Measurements from ENCODE around the gene MT1G. TPM values are rescaled to one million over a fixed set of nuclear protein-coding genes. Genes with fewer than 3 reads are reported as not detected.

Gene MT1G
- total RNA-seq, 1 experiment from 2014 or later = not detected

DNA sequence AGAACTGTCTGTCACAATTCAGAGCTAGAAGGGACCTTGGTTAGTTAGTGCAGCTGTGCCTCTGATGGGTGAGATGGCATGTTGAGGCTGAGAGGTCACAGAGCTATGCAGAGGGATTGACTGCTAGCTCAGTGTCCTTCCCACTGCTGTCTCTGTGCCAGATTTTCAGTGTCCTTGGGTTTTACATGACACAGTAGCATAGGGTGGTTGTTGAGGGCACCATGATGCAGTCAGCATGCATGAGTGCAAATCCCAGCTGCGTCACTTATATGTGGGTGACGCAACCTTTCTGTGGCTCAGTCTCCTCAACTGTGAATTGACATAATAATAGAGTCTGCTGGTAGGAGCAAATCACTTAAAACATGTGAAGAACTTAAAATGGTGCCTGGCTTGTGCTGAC lies 26.7 kb downstream of the MT1G start:
- POLR2A ChIA-PET = no interaction called here
- H3K27ac Mint-ChIP-seq (ENCODE audit: unreplicated experiment) = no peak overlapping the region

DNA sequence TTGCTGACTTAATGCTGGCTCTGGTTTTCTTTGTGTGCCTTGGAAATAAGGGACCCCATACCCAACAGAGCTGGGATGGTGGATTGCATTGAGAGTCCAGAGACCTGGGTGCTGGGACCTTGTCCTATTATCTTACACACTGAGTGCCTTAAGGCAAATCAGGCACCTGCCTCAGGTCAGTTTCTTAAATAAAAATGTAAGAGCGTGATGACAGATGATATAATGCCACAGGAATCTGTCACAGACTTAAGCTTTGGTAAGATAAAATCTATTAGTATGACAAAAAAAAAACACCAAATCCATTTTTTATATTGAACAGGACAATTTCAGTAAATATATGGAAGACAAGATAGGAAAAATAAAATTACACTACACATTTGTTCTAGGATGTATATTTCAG lies 27.8 kb downstream of the MT1G start:
- no peaks in the 10 kb centered on the region for H3K36me3 Mint-ChIP-seq (ENCODE audit: insufficient read depth, unreplicated experiment)
- ChIA-PET POLR2A (interaction anchor here (0.7 kb wide), 1 partner anchor 17 kb away, joined by 3 read pairs; no protein-coding TSS in a partner anchor), CTCF (no interaction called here)
- peaks cover 8% of the 10 kb centered on the region for H3K4me1 Mint-ChIP-seq (ENCODE audit: low read depth, unreplicated experiment)
- no TSS peak for BruUV-seq (replicated peaks)
- Histone ChIP-seq H3K27me3 (replicated peaks; ENCODE audit: control insufficient read depth, insufficient read depth, low read length) (peaks cover 7% of the 10 kb centered on the region), H3K4me1 (no peaks in the 10 kb centered on the region), H3K9me3 (no peaks in the 10 kb centered on the region), H3K36me3 (ENCODE audit: control insufficient read depth, insufficient read depth, low read length) (no peaks in the 10 kb centered on the region), H3K4me3 (ENCODE audit: low read depth, low read length) (no peak overlapping the region)
- no peaks in the 10 kb centered on the region for H3K9me3 Mint-ChIP-seq (ENCODE audit: unreplicated experiment)
- H3K27ac Mint-ChIP-seq (ENCODE audit: unreplicated experiment) = no peak overlapping the region
- TF ChIP-seq, protein P1, sequence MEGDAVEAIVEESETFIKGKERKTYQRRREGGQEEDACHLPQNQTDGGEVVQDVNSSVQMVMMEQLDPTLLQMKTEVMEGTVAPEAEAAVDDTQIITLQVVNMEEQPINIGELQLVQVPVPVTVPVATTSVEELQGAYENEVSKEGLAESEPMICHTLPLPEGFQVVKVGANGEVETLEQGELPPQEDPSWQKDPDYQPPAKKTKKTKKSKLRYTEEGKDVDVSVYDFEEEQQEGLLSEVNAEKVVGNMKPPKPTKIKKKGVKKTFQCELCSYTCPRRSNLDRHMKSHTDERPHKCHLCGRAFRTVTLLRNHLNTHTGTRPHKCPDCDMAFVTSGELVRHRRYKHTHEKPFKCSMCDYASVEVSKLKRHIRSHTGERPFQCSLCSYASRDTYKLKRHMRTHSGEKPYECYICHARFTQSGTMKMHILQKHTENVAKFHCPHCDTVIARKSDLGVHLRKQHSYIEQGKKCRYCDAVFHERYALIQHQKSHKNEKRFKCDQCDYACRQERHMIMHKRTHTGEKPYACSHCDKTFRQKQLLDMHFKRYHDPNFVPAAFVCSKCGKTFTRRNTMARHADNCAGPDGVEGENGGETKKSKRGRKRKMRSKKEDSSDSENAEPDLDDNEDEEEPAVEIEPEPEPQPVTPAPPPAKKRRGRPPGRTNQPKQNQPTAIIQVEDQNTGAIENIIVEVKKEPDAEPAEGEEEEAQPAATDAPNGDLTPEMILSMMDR (IDR thresholded peaks at IDR 0.05; ENCODE audit: insufficient read depth in 1 of 2, low read depth in 1 of 2, low read length in 1 of 2, severe bottlenecking in 1 of 2, unreplicated experiment in 1 of 2) = no peak
- no peak for DNase-seq
- intact Hi-C loops (cut with micrococcal nuclease; ENCODE audit: unreplicated experiment) = no loop called here
- peaks cover 13% of the 10 kb centered on the region for H3K27me3 Mint-ChIP-seq (ENCODE audit: insufficient read depth, unreplicated experiment)
- H3K4me3 Mint-ChIP-seq (ENCODE audit: unreplicated experiment) = no peak overlapping the region

More for the DNA sequence above, 26.7 kb downstream of the MT1G start:
- Mint-ChIP-seq H3K4me3 (ENCODE audit: unreplicated experiment) (no peak overlapping the region), H3K9me3 (ENCODE audit: unreplicated experiment) (no peaks in the 10 kb centered on the region), H3K36me3 (ENCODE audit: insufficient read depth, unreplicated experiment) (no peaks in the 10 kb centered on the region), H3K27me3 (ENCODE audit: insufficient read depth, unreplicated experiment) (peaks cover 14% of the 10 kb centered on the region), H3K4me1 (ENCODE audit: low read depth, unreplicated experiment) (peaks cover 8% of the 10 kb centered on the region)
- no TSS peak for BruUV-seq (replicated peaks)
- Histone ChIP-seq H3K9me3 (no peaks in the 10 kb centered on the region), H3K4me1 (no peaks in the 10 kb centered on the region), H3K4me3 (ENCODE audit: low read depth, low read length) (no peak overlapping the region), H3K27me3 (replicated peaks; ENCODE audit: control insufficient read depth, insufficient read depth, low read length) (peaks cover 7% of the 10 kb centered on the region), H3K36me3 (ENCODE audit: control insufficient read depth, insufficient read depth, low read length) (no peaks in the 10 kb centered on the region)
- TF ChIP-seq, protein P1 (IDR thresholded peaks at IDR 0.05; ENCODE audit: insufficient read depth in 1 of 2, low read depth in 1 of 2, low read length in 1 of 2, severe bottlenecking in 1 of 2, unreplicated experiment in 1 of 2) = no peak
- CTCF ChIA-PET = interaction anchor here (0.6 kb wide), 1 partner anchor 11 kb away, joined by 3 read pairs; no protein-coding TSS in a partner anchor
- no peak for DNase-seq
- intact Hi-C loops (cut with micrococcal nuclease; ENCODE audit: unreplicated experiment) = no loop called here

DNA sequence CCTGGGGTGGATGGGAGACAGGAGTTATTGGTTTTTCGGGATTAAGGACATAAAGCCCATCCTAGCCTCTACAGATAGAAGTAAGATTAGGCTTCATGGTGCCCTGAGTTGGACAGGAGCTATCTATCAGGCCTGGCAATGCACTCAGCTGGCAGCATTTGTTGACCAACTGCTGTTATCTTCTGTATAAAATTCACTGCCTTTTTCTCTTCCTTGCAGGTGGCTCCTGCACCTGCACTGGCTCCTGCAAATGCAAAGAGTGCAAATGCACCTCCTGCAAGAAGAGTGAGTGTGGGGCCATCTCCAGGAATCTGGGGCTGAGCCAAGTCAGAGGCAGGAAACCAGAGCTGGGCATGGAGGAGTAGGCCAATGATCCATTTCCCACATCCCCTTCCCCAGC lies 28.8 kb downstream of the MT1G start:
- H3K4me1 Mint-ChIP-seq (ENCODE audit: low read depth, unreplicated experiment) = peaks cover 5% of the 10 kb centered on the region
- no peak for DNase-seq
- CTCF ChIA-PET = interaction anchor here (0.6 to 1.8 kb wide), 3 partner anchors 38 to 63 kb away, joined by 4 to 6 read pairs (median 4); no protein-coding TSS in a partner anchor

More for the DNA sequence above, 28.8 kb downstream of the MT1G start:
- POLR2A ChIA-PET = no interaction called here
- intact Hi-C loops (cut with micrococcal nuclease; ENCODE audit: unreplicated experiment) = no loop called here
- no peaks in the 10 kb centered on the region for H3K36me3 ChIP-seq (ENCODE audit: control insufficient read depth, insufficient read depth, low read length)
- Mint-ChIP-seq H3K27me3 (ENCODE audit: insufficient read depth, unreplicated experiment) (peaks cover 15% of the 10 kb centered on the region), H3K27ac (ENCODE audit: unreplicated experiment) (no peak overlapping the region), H3K9me3 (ENCODE audit: unreplicated experiment) (no peaks in the 10 kb centered on the region), H3K36me3 (ENCODE audit: insufficient read depth, unreplicated experiment) (no peaks in the 10 kb centered on the region), H3K4me3 (ENCODE audit: unreplicated experiment) (peak overlapping the region; percentile 77)
- H3K27me3 ChIP-seq (replicated peaks; ENCODE audit: control insufficient read depth, insufficient read depth, low read length) = peaks cover 7% of the 10 kb centered on the region
- no TSS peak for BruUV-seq (replicated peaks)
- TF ChIP-seq, protein P1 (IDR thresholded peaks at IDR 0.05; ENCODE audit: insufficient read depth in 1 of 2, low read depth in 1 of 2, low read length in 1 of 2, severe bottlenecking in 1 of 2, unreplicated experiment in 1 of 2) = no peak
- no peaks in the 10 kb centered on the region for H3K9me3 ChIP-seq
- H3K4me1 ChIP-seq = no peaks in the 10 kb centered on the region
- H3K4me3 ChIP-seq (ENCODE audit: low read depth, low read length) = no peak overlapping the region

Measured in Caco-2 (cell line).